Measurements from ENCODE around the gene MLLT10. TPM values are rescaled to one million over a fixed set of nuclear protein-coding genes. Genes with fewer than 3 reads are reported as not detected.

MLLT10 gene
- 14.8 and 40.5 TPM in 2 replicates for total RNA-seq

GRCh38 chr10:21533467-21534279 lies at the start of gene MLLT10:
MLLT10 (plus strand) TSS chr10:21534232; CDS start chr10:21534645, 413 bp downstream.

GRCh38 chr10:21525367-21526187 lies 8.5 kb upstream of the MLLT10 start, which contains the start of gene SKIDA1:
SKIDA1 (minus strand) TSS chr10:21525682; CDS start chr10:21517822, 7,860 bp downstream.

Other genes with a start within 250 kb of the MLLT10 start
- 1.4 and 4.0 TPM in 2 replicates for gene SKIDA1, start 8.6 kb upstream of the MLLT10 start, total RNA-seq